HAP-1 (cell line): ENCODE data around the gene FGF14.

Experiments
- DNase-seq, 2 experiments: peaks; one replicate each; pipeline ENCODE4 v3.0.0-alpha.2; 2016 to 2020; ENCODE audit warnings: low spot score in 2 of 2
- H3K27me3 ChIP-seq: fragments of 250-450 bp; sonication (Bioruptor Pico); 2 replicates; pipeline ENCODE4 v1.5.1; 2020; ENCODE audit warnings: low read depth, mild to moderate bottlenecking, moderate library complexity
- H3K36me3 ChIP-seq: fragments of 250-450 bp; sonication (Bioruptor Pico); replicated peaks from 2 replicates; pipeline ENCODE4 v1.5.1; 2020; ENCODE audit warnings: mild to moderate bottlenecking
- H3K4me1 ChIP-seq: fragments of 250-450 bp; sonication (Bioruptor Pico); 2 replicates; pipeline ENCODE4 v1.5.1; 2020; ENCODE audit warnings: mild to moderate bottlenecking
- H3K4me3 ChIP-seq: fragments of 250-450 bp; sonication (Bioruptor Pico); 2 replicates; pipeline ENCODE4 v1.5.1; 2020; ENCODE audit warnings: mild to moderate bottlenecking, moderate library complexity
- H3K9me3 ChIP-seq: fragments of 250-450 bp; sonication (Bioruptor Pico); 2 replicates; pipeline ENCODE4 v1.5.1; 2020; ENCODE audit warnings: mild to moderate bottlenecking, moderate library complexity
- in situ Hi-C: fragments of 300-500 bp; cut with MboI; formaldehyde crosslinking; loops from 3 replicates; pipeline ENCODE4 v1.14.3; 2020; ENCODE audit warnings: low sequenced_read_pairs, inconsistent platforms, mixed read lengths

FGF14 gene

DNA sequence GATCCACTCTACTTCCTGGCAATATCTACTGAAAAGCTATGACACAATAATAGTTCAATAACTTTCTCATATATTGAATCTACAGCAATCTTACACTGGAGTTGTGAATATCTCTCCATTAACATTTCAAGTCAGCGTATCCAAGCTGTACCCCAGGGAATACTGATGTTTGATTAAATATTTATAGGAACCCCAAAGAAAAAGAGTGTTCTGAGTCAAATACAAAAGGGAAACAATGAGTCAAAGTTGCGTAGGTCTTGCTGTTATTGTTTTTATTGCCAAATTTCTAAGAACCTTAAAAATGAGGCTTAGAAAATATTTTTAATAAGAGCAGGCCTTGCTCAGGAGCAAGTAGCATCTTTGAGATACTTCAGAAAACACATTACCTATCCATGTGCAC, 415.5 kb downstream of the FGF14 start:
- Histone ChIP-seq H3K9me3 (no peaks in the 10 kb centered on the region), H3K4me1 (no peaks in the 10 kb centered on the region), H3K36me3 (no peaks in the 10 kb centered on the region), H3K27me3 (no peaks in the 10 kb centered on the region; the same call in 1 of the 2 replicates), H3K4me3 (no peak overlapping the region)
- in situ Hi-C loops = no loop called here
- DNase-seq = no peak

DNA sequence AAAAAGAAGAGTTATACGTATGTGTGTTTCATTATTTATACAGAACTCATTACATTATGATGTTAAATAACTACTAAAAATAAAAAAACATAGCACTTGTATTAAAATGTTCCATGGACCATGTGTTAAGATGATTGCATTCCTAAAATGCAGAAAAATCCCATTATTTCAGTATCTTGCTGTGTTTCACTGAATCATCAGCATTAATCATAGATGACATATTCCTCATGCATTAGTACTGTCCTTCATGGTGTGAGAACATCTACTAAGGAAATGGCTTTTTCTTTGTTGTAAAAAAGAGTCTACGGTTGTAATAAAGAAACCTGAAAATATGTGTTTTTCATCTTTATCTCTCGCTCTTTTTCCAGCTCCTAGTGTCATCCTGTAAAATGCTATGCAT, 416.5 kb downstream of the FGF14 start:
- DNase-seq = no peak
- Histone ChIP-seq H3K36me3 (no peaks in the 10 kb centered on the region), H3K9me3 (no peaks in the 10 kb centered on the region), H3K4me3 (no peak overlapping the region), H3K4me1 (no peaks in the 10 kb centered on the region), H3K27me3 (no peaks in the 10 kb centered on the region)
- in situ Hi-C loops = no loop called here

DNA sequence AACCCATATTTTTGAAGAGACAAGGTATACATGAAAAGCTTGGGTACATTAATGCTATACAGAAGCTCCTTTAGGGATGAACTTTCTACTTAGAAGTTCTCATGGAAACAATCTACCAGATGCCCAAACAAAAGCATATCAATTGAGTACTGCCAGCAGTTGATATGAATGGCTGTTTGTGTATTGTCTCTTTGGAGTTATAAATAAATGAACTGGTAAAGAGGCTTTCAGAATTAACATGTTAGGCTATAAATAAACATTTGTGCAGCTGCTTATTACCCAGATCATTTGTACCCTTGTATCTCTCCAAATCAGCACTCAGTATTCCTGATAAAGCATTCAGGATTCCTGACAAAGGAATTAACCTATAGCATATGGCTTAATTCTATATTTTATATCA, 418.9 kb downstream of the FGF14 start:
- in situ Hi-C loops = no loop called here
- no peaks in the 10 kb centered on the region for H3K9me3 ChIP-seq
- no peaks in the 10 kb centered on the region for H3K4me1 ChIP-seq
- no peak overlapping the region for H3K4me3 ChIP-seq
- H3K36me3 ChIP-seq = no peaks in the 10 kb centered on the region
- H3K27me3 ChIP-seq = no peaks in the 10 kb centered on the region
- DNase-seq = no peak

DNA sequence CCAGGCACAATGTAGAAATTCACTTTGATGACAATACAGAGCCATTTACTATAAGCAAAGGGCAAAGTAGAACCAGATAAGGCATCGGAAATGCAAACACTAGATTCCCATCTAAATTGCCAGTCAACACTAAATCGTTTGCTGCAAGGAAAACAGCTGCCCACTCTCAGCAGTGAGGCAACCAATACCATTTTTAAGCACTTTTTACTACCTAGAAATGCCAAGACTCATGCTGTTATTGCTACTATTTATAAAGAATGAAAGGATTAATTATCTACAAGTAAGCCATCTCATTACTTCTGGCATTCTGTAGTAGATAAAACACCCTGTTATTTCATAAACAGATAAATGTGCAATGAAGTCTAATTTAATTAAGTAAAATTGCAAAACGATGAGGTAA, 422.0 kb downstream of the FGF14 start:
- no peak overlapping the region for H3K4me3 ChIP-seq
- no peaks in the 10 kb centered on the region for H3K4me1 ChIP-seq
- H3K36me3 ChIP-seq = no peaks in the 10 kb centered on the region
- no peaks in the 10 kb centered on the region for H3K9me3 ChIP-seq
- no peak for DNase-seq
- in situ Hi-C loops = no loop called here
- no peaks in the 10 kb centered on the region for H3K27me3 ChIP-seq

DNA sequence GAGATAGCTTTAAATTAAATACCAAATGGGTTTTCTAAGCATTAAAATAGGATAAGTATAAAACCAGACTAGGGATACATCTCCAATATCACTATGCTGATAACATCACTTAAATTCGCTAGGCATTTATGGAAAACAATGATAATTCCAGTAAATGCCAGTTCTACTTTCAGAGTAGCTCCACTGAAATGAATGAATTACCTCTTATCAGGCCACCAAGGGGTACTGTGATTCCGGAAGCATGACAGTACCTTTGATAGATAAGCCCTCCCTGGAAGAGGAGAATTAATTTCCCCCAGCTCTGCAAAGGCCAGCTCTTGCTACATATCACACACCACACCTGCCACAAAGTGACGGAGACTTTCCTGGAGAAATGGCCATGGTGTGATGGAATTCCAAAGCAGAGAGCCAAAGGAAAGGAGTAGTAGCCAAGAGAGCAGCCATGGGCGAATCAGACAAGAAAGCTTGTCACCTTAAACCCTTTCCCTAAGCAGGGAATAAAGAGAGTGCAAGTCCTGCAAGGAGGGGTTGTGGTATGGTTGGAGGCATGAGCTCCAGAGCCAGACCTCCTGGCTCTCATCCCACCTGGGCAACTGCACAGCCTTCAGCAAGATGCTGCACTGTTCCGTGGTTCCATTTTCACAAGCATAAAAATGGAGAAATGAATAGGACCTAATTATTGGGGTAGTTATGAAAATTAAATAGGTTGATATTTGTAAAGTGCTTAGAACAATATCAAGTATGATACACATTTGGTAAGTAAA, 423.1 kb downstream of the FGF14 start:
- no peaks in the 10 kb centered on the region for H3K27me3 ChIP-seq
- no peak overlapping the region for H3K4me3 ChIP-seq
- DNase-seq = no peak
- no peaks in the 10 kb centered on the region for H3K4me1 ChIP-seq
- no peaks in the 10 kb centered on the region for H3K9me3 ChIP-seq
- no peaks in the 10 kb centered on the region for H3K36me3 ChIP-seq
- in situ Hi-C loops = no loop called here

DNA sequence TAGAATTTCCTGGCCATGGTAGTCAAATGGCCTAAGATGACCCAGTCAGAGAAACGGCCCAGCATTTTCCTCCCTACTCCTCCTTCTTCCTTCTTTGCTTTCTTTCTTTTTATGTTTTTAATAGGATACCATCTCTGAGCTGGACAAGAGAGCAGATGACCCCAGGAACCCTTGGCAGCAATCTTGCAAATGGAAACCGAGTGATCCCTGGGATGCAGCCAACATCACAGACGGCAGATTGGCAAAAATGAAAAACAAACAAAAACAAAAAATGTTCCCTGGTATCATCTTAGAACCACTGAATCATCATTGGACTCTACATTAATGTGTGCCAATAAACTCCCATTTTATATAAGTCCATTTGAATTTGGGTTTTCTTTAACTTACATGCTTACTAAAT, 424.4 kb downstream of the FGF14 start:
- no peaks in the 10 kb centered on the region for H3K4me1 ChIP-seq
- DNase-seq = no peak
- in situ Hi-C loops = no loop called here
- H3K9me3 ChIP-seq = no peaks in the 10 kb centered on the region
- no peak overlapping the region for H3K4me3 ChIP-seq
- H3K36me3 ChIP-seq = no peaks in the 10 kb centered on the region
- H3K27me3 ChIP-seq = no peaks in the 10 kb centered on the region

DNA sequence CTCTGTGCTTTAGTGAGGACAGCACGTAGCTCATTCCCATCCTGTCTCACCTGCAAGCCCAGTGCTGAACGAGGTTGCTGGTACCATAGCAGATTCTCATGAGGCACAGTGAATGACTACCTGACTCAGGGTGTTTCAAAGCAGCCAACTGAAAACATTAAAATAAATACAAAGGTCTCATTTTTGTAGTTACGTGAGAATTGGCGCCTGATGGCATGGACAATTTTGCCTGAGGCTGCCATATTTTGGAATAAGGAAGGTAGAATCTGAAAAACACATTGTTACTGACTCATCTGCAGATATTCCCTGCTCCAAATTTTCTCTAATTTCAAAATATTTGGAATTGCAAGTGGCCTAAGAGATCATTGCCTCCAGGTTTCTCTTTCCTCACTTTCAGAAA, 429.7 kb downstream of the FGF14 start:
- no peaks in the 10 kb centered on the region for H3K36me3 ChIP-seq
- no peak overlapping the region for H3K4me3 ChIP-seq
- in situ Hi-C loops = no loop called here
- H3K9me3 ChIP-seq = no peaks in the 10 kb centered on the region
- no peak for DNase-seq
- no peaks in the 10 kb centered on the region for H3K27me3 ChIP-seq
- H3K4me1 ChIP-seq = no peaks in the 10 kb centered on the region

DNA sequence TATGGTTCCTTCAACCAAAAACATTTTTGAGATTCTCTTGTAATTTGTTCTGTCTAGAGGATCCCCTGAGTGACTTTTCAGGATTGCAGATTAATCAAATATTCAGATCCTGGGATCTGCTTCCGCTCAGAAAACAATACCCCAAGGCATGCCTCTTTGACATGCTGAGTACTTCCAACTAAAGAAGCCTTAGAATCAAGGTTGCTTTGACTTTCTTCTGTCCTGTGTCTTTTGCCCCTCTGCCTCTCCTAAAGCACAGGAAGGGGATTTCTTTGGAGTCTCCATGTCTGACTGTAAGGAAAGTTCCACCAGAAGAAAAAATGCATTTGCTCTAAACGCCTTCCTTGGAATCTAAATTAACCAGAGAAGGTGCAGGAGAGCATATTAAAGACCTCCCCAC, 431.5 kb downstream of the FGF14 start:
- no peak for DNase-seq
- in situ Hi-C loops = no loop called here
- no peak overlapping the region for H3K4me3 ChIP-seq
- no peaks in the 10 kb centered on the region for H3K4me1 ChIP-seq
- H3K36me3 ChIP-seq = no peaks in the 10 kb centered on the region
- H3K27me3 ChIP-seq = no peaks in the 10 kb centered on the region
- H3K9me3 ChIP-seq = no peaks in the 10 kb centered on the region

DNA sequence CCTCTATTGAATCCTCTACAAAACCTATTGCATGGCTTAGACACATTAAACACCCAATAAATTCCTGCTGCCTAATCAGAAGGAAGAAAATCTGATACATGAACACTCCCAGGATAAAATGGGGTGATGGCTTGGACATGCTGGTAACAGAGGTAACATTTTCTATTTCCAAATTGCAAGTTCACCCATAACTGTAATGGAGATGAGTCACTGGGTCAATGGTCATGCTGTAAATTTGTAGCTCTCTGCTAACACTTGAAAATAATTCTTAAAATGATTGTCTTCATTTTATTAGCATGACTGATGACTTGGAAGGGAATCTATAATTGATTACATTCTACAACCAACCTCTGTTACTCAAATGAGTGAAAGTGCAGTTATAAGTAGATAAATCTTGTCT, 434.1 kb downstream of the FGF14 start:
- no peaks in the 10 kb centered on the region for H3K9me3 ChIP-seq
- no peaks in the 10 kb centered on the region for H3K27me3 ChIP-seq
- H3K4me3 ChIP-seq = no peak overlapping the region
- no peaks in the 10 kb centered on the region for H3K36me3 ChIP-seq
- H3K4me1 ChIP-seq = no peaks in the 10 kb centered on the region
- no peak for DNase-seq
- in situ Hi-C loops = no loop called here

DNA sequence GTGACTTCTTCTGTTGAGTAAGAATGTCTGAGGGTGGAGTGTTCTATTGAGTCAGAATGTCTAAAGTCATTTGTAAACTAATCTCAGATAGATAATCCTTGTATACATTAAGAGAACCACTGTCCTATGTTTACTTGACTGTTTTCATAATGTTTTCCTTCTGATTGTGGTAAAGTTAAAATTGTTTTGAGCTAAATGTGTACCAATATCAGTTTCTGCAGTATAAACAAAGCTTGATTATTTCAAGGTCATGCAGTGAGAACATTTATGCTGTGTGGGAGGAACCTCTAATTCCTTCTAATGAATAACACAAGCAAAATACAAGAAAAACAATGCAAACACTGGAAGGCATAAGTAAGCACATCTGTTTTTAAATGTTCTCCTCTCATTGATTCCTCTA, 434.6 kb downstream of the FGF14 start:
- no peak for DNase-seq

DNA sequence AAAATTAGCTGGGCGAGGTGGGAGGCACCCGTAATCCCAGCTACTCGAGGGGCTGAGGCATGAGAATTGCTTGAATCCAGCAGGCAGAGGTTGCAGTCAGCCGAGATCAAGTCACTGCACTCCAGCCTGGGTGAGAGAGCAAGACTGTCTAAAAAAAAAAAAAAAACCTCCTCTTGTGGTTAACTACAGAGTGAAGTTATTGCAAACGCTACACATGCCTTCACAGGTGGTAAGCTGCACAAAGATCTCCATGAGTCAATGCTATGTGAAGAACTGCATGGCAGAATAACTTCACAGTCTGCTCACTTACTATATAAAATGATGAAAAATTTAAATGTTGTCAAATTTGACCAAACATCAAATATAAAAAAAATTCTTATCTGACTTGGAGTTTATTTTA, 436.8 kb downstream of the FGF14 start:
- H3K4me3 ChIP-seq = no peak overlapping the region
- no peaks in the 10 kb centered on the region for H3K36me3 ChIP-seq
- in situ Hi-C loops = no loop called here
- no peak for DNase-seq
- H3K27me3 ChIP-seq = no peaks in the 10 kb centered on the region
- H3K9me3 ChIP-seq = no peaks in the 10 kb centered on the region
- no peaks in the 10 kb centered on the region for H3K4me1 ChIP-seq

More for the DNA sequence above, 434.6 kb downstream of the FGF14 start:
- H3K27me3 ChIP-seq = no peaks in the 10 kb centered on the region
- no peaks in the 10 kb centered on the region for H3K36me3 ChIP-seq
- no peaks in the 10 kb centered on the region for H3K4me1 ChIP-seq
- H3K9me3 ChIP-seq = no peaks in the 10 kb centered on the region
- in situ Hi-C loops = no loop called here
- H3K4me3 ChIP-seq = no peak overlapping the region

DNA sequence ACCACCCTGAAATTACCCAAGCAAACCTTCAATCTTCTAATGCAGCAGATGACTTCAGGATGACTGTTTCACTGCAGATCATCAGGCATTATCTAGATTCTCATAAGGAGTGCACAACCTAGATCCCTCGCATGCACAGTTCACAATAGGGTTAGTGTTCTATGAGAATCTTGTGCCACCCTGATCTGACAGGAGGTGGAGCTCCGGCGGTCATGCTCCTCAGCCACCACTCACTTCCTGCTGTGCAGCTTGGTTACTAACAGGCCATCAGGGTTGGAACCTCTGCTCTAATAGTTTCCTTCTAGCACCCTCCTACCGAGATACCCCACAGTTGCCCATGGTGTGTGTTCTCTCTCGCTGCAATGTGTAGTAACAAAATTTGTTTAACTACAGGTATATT, 442.8 kb downstream of the FGF14 start:
- H3K4me1 ChIP-seq = no peaks in the 10 kb centered on the region
- H3K36me3 ChIP-seq = no peaks in the 10 kb centered on the region
- H3K9me3 ChIP-seq = no peaks in the 10 kb centered on the region
- no peaks in the 10 kb centered on the region for H3K27me3 ChIP-seq
- no peak for DNase-seq
- in situ Hi-C loops = no loop called here
- H3K4me3 ChIP-seq = no peak overlapping the region

DNA sequence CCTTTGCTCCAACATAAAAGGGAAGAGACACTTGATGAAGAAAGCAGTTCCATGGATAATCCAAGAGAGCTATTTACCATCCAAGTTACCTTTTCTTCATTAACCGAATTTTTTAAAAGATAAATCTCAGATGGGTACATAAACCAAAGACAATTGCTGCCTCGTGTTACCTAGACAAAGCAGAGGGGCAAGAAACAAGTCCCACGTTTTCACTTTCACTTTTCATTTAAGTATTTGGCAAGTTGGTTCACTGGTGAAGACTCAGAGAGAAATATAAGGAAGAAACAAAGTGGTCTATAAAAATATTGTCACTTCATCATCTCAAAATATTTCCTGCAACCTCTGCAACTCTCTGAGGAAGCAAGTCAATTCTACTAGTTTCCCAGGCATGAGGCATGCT, 446.1 kb downstream of the FGF14 start:
- Histone ChIP-seq H3K36me3 (no peaks in the 10 kb centered on the region), H3K9me3 (no peaks in the 10 kb centered on the region), H3K4me3 (no peak overlapping the region), H3K27me3 (no peaks in the 10 kb centered on the region), H3K4me1 (no peaks in the 10 kb centered on the region)
- no peak for DNase-seq
- in situ Hi-C loops = no loop called here

DNA sequence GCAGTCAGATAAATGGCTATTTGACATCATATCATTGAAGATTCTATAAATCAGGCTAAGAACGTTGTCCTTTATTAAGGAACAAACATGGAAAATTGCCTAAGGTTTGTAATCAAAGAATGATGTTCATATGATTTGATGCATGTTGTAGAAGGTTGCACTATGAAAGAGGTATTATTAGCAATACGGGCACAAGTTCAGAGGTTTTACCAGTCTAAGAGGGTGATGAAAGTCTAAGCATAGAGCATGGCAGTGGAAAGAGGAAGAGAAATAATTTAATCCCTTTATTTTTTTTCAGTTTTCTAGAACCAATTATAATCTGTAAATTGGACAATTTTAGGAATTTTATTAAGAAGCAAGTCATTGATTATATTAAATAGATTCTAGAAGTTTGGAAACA, 450.7 kb downstream of the FGF14 start:
- Histone ChIP-seq H3K36me3 (no peaks in the 10 kb centered on the region), H3K4me3 (no peak overlapping the region), H3K27me3 (no peaks in the 10 kb centered on the region), H3K9me3 (no peaks in the 10 kb centered on the region), H3K4me1 (no peaks in the 10 kb centered on the region)
- in situ Hi-C loops = no loop called here
- no peak for DNase-seq

DNA sequence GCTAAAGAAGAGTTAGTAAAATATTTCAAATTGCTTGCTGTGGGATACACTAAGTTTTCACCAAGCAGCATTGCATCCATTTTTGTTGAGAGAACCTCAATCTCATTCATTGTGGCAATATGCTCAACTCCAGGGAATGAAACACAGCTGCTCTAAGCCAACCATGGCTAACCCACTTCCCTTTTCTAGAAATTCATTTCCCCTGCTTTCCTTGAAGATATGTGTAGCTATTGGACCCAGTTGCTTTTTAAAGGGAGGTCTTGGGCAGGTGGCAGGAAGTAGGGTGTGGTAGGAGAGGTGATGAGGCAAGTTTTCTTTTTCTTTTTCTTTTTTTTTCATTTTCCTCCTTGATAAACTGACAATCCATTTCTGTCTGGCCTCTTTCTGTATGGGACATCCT, 452.2 kb downstream of the FGF14 start:
- in situ Hi-C loops = loop anchor here (25.0 kb wide), 1 partner anchor 613 kb away; no protein-coding TSS in a partner anchor
- no peak for DNase-seq
- no peaks in the 10 kb centered on the region for H3K27me3 ChIP-seq

More for the DNA sequence above, 452.2 kb downstream of the FGF14 start:
- Histone ChIP-seq H3K4me1 (no peaks in the 10 kb centered on the region), H3K9me3 (no peaks in the 10 kb centered on the region), H3K4me3 (no peak overlapping the region), H3K36me3 (no peaks in the 10 kb centered on the region)
